IPS-15b (cell line): Measurements from ENCODE around the gene SIK3.

Source experiments
- H3K27me3 ChIP-seq: one replicate; pipeline ENCODE4 v1.6.1; 2013; ENCODE audit warnings: low read length; ENCODE audit not compliant: control insufficient read depth, insufficient read depth
- H3K36me3 ChIP-seq: one replicate; pipeline ENCODE4 v1.6.1; 2013; ENCODE audit warnings: low read length; ENCODE audit not compliant: control insufficient read depth, insufficient read depth
- H3K4me1 ChIP-seq: one replicate; pipeline ENCODE4 v1.6.1; 2013; ENCODE audit warnings: mild to moderate bottlenecking, low read length; ENCODE audit not compliant: control insufficient read depth, insufficient read depth
- H3K4me3 ChIP-seq: one replicate; pipeline ENCODE4 v1.5.1; 2013; ENCODE audit warnings: low read depth, low read length
- H3K9ac ChIP-seq: one replicate; pipeline ENCODE4 v1.6.1; 2013; ENCODE audit warnings: low read depth, mild to moderate bottlenecking, low read length
- H3K9me3 ChIP-seq: one replicate; pipeline ENCODE4 v1.6.1; 2013; ENCODE audit warnings: mild to moderate bottlenecking, low read length; ENCODE audit not compliant: control insufficient read depth, insufficient read depth

The SIK3 gene

DNA sequence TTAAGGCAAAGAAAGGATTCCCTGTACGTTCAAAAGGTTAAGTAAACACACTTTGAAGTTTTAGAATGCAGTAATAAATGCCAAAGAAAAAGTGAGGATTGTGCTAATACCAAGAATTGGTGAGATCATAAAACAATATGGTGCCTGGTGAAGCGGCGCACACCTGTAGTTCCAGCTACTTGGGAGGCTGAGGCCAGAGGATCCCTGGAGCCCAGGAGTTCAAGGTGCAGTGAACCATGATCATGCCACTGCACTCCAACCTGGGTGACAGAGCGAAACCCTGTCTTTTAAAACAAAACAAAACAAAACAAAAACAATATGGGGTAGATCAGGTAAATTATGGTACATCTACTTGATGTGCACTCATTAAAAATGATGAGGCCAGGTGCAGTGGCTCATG, 187.4 kb downstream of the SIK3 start:
- Histone ChIP-seq H3K27me3 (no peaks in the 10 kb centered on the region), H3K36me3 (no peaks in the 10 kb centered on the region), H3K4me1 (no peaks in the 10 kb centered on the region), H3K9ac (no peak overlapping the region), H3K4me3 (no peak overlapping the region), H3K9me3 (no peaks in the 10 kb centered on the region)

DNA sequence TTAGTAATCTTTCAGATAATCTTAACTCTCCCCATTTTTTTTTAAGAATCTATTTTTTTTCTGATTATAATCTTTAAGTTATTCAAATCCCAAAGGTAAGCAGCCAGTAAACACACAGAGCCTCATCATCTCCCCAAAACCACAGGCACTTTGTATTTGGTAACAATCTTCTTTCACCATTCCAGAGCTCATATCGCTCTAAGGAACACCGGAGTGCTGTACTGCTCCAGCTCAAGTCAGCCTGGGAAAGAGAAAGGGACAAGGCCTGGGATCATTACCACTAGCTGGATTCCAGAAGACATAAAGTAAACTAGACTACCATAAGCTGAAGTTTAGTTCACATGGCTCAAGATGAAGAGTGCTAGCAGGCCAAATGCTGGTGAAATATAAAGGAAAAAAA, 187.8 kb downstream of the SIK3 start:
- Histone ChIP-seq H3K4me1 (no peaks in the 10 kb centered on the region), H3K9me3 (no peaks in the 10 kb centered on the region), H3K27me3 (no peaks in the 10 kb centered on the region)

DNA sequence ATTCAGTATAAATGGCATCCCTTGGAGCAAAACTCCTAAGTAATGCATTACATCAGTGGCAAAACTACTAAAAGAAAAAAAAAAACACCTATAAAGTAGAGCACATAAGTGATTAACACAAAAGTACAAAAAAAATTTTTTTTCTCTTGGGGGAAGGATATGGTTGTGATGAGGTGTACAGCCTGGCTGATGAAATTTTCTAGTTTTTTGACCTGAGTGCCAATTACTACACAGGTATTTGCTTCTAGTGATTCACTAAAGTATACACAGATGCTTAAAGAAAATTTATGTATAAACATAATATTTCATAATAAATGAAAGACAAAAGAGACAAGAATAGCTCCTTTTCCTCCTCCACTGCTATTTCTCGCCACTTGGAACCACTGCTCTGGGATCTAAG, 189.0 kb downstream of the SIK3 start:
- Histone ChIP-seq H3K27me3 (no peaks in the 10 kb centered on the region), H3K4me3 (no peak overlapping the region), H3K9ac (no peak overlapping the region), H3K9me3 (no peaks in the 10 kb centered on the region), H3K4me1 (no peaks in the 10 kb centered on the region), H3K36me3 (no peaks in the 10 kb centered on the region)

More for the DNA sequence above, 187.8 kb downstream of the SIK3 start:
- no peak overlapping the region for H3K4me3 ChIP-seq
- no peaks in the 10 kb centered on the region for H3K36me3 ChIP-seq
- no peak overlapping the region for H3K9ac ChIP-seq

DNA sequence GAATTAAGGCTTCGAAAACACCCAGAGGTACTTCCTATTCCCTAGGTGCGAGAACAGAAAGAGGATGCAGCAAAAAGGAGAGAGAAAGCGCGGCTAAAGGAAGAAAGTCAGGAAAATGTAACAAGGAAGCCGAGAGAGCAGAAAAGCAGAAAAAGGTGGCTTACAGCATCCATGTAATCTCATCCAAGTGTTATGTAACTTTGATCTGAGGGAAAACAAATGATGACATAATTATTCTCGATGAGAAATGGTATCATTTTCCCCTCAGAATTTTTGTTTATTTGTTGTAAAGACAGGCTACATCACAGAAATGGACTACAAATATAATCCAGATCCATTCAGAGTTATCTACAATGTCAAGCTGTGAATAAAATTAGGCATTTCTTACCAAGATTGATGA, 191.7 kb downstream of the SIK3 start:
- Histone ChIP-seq H3K4me3 (no peak overlapping the region), H3K27me3 (no peaks in the 10 kb centered on the region), H3K9me3 (no peaks in the 10 kb centered on the region), H3K36me3 (no peaks in the 10 kb centered on the region), H3K9ac (no peak overlapping the region), H3K4me1 (no peaks in the 10 kb centered on the region)

DNA sequence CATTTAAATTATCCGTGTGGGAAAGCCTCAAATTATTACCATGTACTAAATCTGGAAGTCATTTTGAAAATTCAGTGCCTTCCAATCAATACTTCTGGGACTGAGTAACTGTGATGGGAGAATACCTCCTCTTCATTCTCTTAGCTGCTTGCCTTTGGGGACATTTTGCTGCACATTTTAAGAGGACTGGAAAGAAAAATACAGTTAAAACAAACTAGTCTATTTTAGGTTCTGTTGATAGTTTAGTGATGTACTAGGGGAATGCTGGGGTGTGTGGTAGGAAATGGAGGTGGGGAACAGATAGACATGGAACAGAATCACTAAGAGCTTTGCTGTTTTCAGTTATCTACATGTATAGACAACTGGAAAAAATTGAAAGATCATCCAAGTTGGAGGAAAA, 195.1 kb downstream of the SIK3 start:
- Histone ChIP-seq H3K27me3 (no peaks in the 10 kb centered on the region), H3K9ac (no peak overlapping the region), H3K36me3 (no peaks in the 10 kb centered on the region), H3K4me1 (no peaks in the 10 kb centered on the region), H3K4me3 (no peak overlapping the region), H3K9me3 (no peaks in the 10 kb centered on the region)

DNA sequence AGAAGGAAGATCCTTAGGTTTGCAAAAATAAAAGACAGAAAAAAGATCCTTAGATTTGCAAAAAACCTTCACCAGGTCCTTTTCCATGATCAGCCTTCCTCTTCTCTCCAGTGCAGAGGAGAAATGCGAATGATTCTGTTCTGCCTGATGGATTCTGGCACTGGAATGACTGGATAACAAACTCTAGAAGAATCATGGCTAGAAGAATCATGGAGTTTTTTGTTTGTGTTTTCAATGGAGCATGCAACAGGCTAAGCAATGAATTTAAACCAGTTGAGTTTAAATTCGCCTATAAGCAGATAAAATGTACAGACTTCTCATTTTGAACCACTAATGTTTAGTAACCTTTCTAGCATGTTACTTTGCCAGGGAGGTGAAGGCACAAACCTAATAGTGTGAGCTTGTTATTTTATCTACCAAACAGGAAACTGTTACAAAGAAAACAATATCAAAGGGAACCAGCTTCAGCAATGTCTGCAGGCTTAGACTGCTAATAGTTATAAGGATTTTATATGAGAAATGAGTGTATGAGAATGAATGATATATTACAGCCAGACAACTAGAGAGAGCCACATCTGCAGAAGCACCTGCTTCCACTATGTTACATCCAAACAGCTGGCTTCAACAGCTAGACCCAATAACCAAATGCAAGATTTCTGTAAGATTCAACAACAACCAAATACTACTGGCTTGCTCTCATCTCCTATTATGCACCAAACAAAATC, 196.1 kb downstream of the SIK3 start:
- Histone ChIP-seq H3K9me3 (no peaks in the 10 kb centered on the region), H3K36me3 (no peaks in the 10 kb centered on the region), H3K27me3 (no peaks in the 10 kb centered on the region), H3K4me1 (no peaks in the 10 kb centered on the region), H3K9ac (no peak overlapping the region), H3K4me3 (no peak overlapping the region)

DNA sequence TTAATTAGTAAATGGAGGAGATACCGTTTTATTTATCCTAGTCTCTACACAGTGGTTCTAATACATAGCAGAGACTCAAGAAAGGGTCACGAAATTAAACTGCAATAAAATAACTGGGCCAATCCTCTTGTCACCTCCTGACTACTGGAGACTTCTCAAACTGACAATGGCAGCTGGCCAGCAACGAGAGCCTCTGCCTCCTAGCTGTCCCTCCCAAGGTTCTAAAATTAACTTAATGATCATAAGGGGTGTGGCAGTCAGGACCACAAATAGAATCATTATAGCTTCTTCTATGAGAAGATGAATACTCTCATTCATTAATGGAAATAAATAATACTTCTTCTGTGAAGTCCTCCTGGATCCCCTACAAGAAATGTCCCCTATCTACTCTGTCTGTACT, 197.0 kb downstream of the SIK3 start:
- Histone ChIP-seq H3K36me3 (no peaks in the 10 kb centered on the region), H3K4me3 (no peak overlapping the region), H3K9ac (no peak overlapping the region), H3K9me3 (no peaks in the 10 kb centered on the region), H3K4me1 (no peaks in the 10 kb centered on the region), H3K27me3 (no peaks in the 10 kb centered on the region)

DNA sequence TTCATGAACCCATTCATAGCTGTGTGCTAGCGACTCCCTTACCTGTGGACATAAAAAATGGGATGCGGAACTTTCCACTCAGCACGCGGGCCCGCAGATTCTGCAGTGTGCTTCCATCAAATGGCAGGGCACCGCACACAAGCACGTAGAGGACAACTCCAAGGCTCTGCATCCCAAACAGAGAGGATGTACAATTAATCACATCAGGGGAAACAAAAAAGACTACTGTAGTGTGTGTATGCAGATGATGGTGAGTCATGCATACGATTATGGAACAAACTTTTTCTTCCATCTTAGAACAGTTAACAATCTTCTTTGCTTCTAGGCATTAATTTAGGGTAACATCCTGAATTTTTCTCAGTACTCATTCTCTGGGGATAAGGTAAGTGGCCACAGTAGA, 202.0 kb downstream of the SIK3 start:
- Histone ChIP-seq H3K9me3 (no peaks in the 10 kb centered on the region), H3K27me3 (no peaks in the 10 kb centered on the region), H3K4me3 (no peak overlapping the region), H3K36me3 (peaks cover 2% of the 10 kb centered on the region), H3K4me1 (no peaks in the 10 kb centered on the region), H3K9ac (no peak overlapping the region)

DNA sequence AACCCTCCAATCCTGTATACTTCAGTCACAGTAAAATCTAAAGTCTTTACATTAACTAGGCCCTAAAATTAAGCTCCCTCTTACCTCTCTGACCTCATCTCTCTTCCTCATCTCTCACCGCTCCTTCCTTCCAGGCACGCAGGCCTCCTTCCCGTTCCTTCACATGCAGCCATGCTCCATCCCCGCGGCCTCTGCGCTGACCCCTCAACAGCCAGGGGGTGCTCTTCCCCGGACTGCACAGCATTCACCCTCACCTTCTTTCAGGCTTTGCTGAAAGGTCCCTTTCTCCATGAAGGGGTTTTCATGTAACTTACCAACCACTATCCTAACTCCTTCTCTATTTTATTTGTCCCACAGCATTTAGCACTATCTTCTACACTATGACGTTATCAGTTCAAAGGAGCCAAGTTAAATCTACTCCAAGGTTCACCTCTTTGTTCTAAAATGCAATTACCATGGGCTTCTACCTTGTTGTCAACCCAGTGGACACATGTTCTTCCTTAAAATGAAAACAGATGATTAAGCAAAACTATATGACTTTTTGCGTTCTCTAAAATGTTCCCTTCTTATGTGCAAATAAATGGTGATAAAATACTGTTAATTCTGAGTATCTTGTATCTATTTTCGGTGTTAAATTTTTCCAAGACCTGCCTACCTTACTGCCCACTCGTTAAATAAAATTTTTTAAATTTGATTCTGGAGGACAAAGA, 203.0 kb downstream of the SIK3 start:
- no peak overlapping the region for H3K4me3 ChIP-seq
- no peaks in the 10 kb centered on the region for H3K4me1 ChIP-seq
- H3K9ac ChIP-seq: no peak overlapping the region
- no peaks in the 10 kb centered on the region for H3K9me3 ChIP-seq
- H3K27me3 ChIP-seq: no peaks in the 10 kb centered on the region
- H3K36me3 ChIP-seq: peaks cover 2% of the 10 kb centered on the region

DNA sequence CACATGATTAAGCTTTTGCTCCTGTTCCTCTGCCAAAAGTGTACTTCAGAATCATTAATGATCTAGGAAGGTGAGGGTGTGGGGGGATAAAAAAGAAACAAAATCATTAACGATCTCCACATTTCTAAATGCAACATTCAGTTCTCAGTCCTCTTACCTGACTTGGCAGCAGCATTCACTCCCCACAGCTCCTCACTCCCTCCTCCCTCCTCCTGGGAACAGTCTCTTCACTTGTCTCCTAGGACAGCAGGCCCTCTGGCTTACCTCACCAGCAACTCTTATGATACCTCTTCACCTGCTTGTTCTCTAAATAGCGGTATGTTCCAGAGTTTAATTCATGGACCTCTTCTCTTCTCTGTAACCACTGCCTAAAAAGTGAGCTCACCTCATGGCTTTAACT, 204.3 kb downstream of the SIK3 start:
- Histone ChIP-seq H3K9ac (no peak overlapping the region), H3K36me3 (peaks cover 2% of the 10 kb centered on the region)

DNA sequence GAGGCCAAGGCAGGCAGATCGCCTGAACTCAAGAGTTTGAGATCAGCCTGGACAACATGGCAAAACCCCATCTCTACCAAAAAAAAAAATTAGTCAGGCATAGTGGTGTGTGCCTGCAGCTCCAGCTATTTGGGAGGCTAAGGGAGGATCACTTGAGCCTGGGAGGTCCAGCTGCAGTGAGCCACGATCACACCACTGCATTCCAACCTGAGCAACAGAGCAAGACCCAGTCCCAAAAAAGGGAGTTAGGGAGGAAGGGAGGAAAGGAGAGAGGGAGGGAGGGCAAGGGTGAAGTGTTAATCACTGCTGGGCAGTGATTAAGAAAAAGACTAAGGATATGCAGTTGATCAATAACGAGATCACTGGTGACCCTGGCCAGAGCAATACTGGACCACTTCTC, 204.8 kb downstream of the SIK3 start:
- Histone ChIP-seq H3K27me3 (no peaks in the 10 kb centered on the region), H3K4me3 (no peak overlapping the region), H3K4me1 (no peaks in the 10 kb centered on the region), H3K9me3 (no peaks in the 10 kb centered on the region), H3K36me3 (peaks cover 2% of the 10 kb centered on the region), H3K9ac (no peak overlapping the region)

More for the DNA sequence above, 204.3 kb downstream of the SIK3 start:
- Histone ChIP-seq H3K4me3 (no peak overlapping the region), H3K9me3 (no peaks in the 10 kb centered on the region), H3K27me3 (no peaks in the 10 kb centered on the region), H3K4me1 (no peaks in the 10 kb centered on the region)

DNA sequence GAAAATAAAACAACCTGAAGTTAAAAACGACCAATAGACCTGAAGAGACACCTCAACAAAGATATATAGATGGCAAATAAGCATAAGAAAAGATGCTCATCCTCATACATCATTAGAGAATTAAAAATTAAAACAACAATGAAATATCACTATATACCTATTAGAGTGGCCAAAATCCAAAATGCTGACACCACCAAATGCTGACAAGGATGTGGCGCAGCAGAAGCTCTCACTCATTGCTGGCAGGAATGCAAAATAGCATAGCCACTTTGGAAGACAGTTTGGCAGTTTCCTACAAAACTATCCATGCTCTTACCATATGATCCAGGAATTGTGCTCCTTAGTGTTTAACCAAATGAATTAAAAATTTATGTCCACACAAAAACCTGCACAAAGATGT, 205.9 kb downstream of the SIK3 start:
- Histone ChIP-seq H3K4me1 (no peaks in the 10 kb centered on the region), H3K27me3 (no peaks in the 10 kb centered on the region), H3K9me3 (no peaks in the 10 kb centered on the region), H3K36me3 (peaks cover 2% of the 10 kb centered on the region), H3K9ac (no peak overlapping the region), H3K4me3 (no peak overlapping the region)
